Dermis microvascular lymphatic vessel endothelial cell (primary cell): ENCODE data around the gene DDX27. TPM values are rescaled to one million over a fixed set of nuclear protein-coding genes. Genes with fewer than 3 reads are reported as not detected.

Source experiments
- DNase-seq, 2 donors: peaks; one replicate each; pipeline versions ENCODE4 v3.0.0 to v3.0.0-alpha.2; 2010; ENCODE audit warnings: low read depth in 2 of 2
- total RNA-seq: library from RNA; depleted of rRNA; stranded (reverse); fragments of >200 nt; gene quantifications from 2 replicates; pipeline ENCODE4 v1.2.1, GENCODE V29; 2014

Gene DDX27
- total RNA-seq, 1 donor from 2014 or later = 20.0 TPM

GRCh38 chr20:49203746-49204145, 15.5 kb upstream of the DDX27 start:
- DNase-seq = no peak

- no peak for DNase-seq
Measured at GRCh38 chr20:49207076-49207475, 12.1 kb upstream of the DDX27 start.

- no peak for DNase-seq
Measured at GRCh38 chr20:49210101-49210756, 9.0 kb upstream of the DDX27 start.

- DNase-seq = no peak
Measured at GRCh38 chr20:49210757-49211110, 8.5 kb upstream of the DDX27 start.

GRCh38 chr20:49214571-49214970, 4.6 kb upstream of the DDX27 start:
- DNase-seq = no peak

GRCh38 chr20:49215232-49215631, 4.0 kb upstream of the DDX27 start:
- no peak for DNase-seq

- DNase-seq = peak; percentile 80 to 90
Measured at GRCh38 chr20:49216991-49217578, 2.1 kb upstream of the DDX27 start.

GRCh38 chr20:49218739-49219090, 501 bp upstream of the DDX27 start:
- DNase-seq = peak in 1 of 2 donors; percentile 6

GRCh38 chr20:49219924-49220831, 962 bp downstream of the DDX27 start:
- DNase-seq = no peak

GRCh38 chr20:49225896-49226295, 6.7 kb downstream of the DDX27 start:
- DNase-seq = no peak

GRCh38 chr20:49228676-49229075, 9.5 kb downstream of the DDX27 start:
- no peak for DNase-seq

GRCh38 chr20:49229381-49229780, 10.2 kb downstream of the DDX27 start:
- DNase-seq = no peak

- DNase-seq = no peak
Measured at GRCh38 chr20:49230021-49230420, 10.8 kb downstream of the DDX27 start.

GRCh38 chr20:49230561-49231133, 11.4 kb downstream of the DDX27 start:
- DNase-seq = no peak

GRCh38 chr20:49231471-49231870, 12.3 kb downstream of the DDX27 start:
- no peak for DNase-seq

- no peak for DNase-seq
Measured at GRCh38 chr20:49233226-49233625, 14.0 kb downstream of the DDX27 start.

- DNase-seq = no peak
Measured at GRCh38 chr20:49234831-49235230, 15.6 kb downstream of the DDX27 start.

- DNase-seq = no peak
Measured at GRCh38 chr20:49236301-49236700, 17.1 kb downstream of the DDX27 start.

GRCh38 chr20:49237531-49237930, 18.3 kb downstream of the DDX27 start:
- no peak for DNase-seq

GRCh38 chr20:49245921-49246740, 26.9 kb downstream of the DDX27 start:
- DNase-seq = peak; percentile 42 to 72

- DNase-seq = no peak
Measured at GRCh38 chr20:49247169-49247723, 28.0 kb downstream of the DDX27 start.
